Stimulated activated naive CD8-positive, alpha-beta T cell treated with anti-CD3 and anti-CD28 coated beads, Interleukin-15, Interleukin-2, amounts not matched to agents 100 ng/mL and 50 ng/mL, for 24 hours (primary cell): Measurements from ENCODE around the gene ARMC5.
"Not testable (repeated sequence)": the region's sequence is repeated elsewhere in the genome, so short reads cannot be mapped to it uniquely, and the experiment has no call there.

ENCODE experiments used
- H3K27ac Mint-ChIP-seq: one replicate; pipeline ENCODE4 v1.8.0; 2021; ENCODE audit warnings: mild to moderate bottlenecking, mixed read lengths
- H3K27me3 Mint-ChIP-seq: one replicate; pipeline ENCODE4 v1.8.0; 2021; ENCODE audit warnings: mixed read lengths
- H3K36me3 Mint-ChIP-seq: one replicate; pipeline ENCODE4 v1.8.0; 2021; ENCODE audit warnings: low read depth, mixed read lengths
- H3K4me1 Mint-ChIP-seq: one replicate; pipeline ENCODE4 v1.8.0; 2021; ENCODE audit warnings: low read depth, mixed read lengths
- H3K4me3 Mint-ChIP-seq: one replicate; pipeline ENCODE4 v1.8.0; 2021; ENCODE audit warnings: mild to moderate bottlenecking, mixed read lengths
- H3K9me3 Mint-ChIP-seq: one replicate; pipeline ENCODE4 v1.8.0; 2021; ENCODE audit warnings: mixed read lengths

The ARMC5 gene

GRCh38 chr16:31445931-31446330 lies 13.4 kb upstream of the ARMC5 start:
- H3K4me3 Mint-ChIP-seq, H3K36me3 Mint-ChIP-seq, H3K9me3 Mint-ChIP-seq, H3K4me1 Mint-ChIP-seq, H3K27ac Mint-ChIP-seq, H3K27me3 Mint-ChIP-seq: not testable (repeated sequence)

GRCh38 chr16:31451201-31451600 lies 8.1 kb upstream of the ARMC5 start:
- Mint-ChIP-seq H3K36me3 (peaks cover 18% of the 10 kb centered on the region), H3K4me1 (peaks cover 31% of the 10 kb centered on the region), H3K27ac (no peak overlapping the region), H3K27me3 (no peaks in the 10 kb centered on the region), H3K9me3 (no peaks in the 10 kb centered on the region), H3K4me3 (no peak overlapping the region)

GRCh38 chr16:31451681-31452351 lies 7.5 kb upstream of the ARMC5 start:
- Mint-ChIP-seq H3K4me3 (no peak overlapping the region), H3K27me3 (no peaks in the 10 kb centered on the region), H3K4me1 (peaks cover 36% of the 10 kb centered on the region), H3K36me3 (peaks cover 18% of the 10 kb centered on the region), H3K27ac (no peak overlapping the region), H3K9me3 (no peaks in the 10 kb centered on the region)

- peaks cover 18% of the 10 kb centered on the region for H3K36me3 Mint-ChIP-seq
- no peak overlapping the region for H3K27ac Mint-ChIP-seq
- H3K9me3 Mint-ChIP-seq, result no peaks in the 10 kb centered on the region
- H3K4me1 Mint-ChIP-seq, result peaks cover 45% of the 10 kb centered on the region
- H3K27me3 Mint-ChIP-seq, result no peaks in the 10 kb centered on the region
- no peak overlapping the region for H3K4me3 Mint-ChIP-seq
Measured at GRCh38 chr16:31452631-31453106, 6.6 kb upstream of the ARMC5 start.

- no peaks in the 10 kb centered on the region for H3K9me3 Mint-ChIP-seq
- no peak overlapping the region for H3K4me3 Mint-ChIP-seq
- H3K36me3 Mint-ChIP-seq, result peaks cover 24% of the 10 kb centered on the region
- H3K4me1 Mint-ChIP-seq, result peaks cover 51% of the 10 kb centered on the region
- H3K27me3 Mint-ChIP-seq, result no peaks in the 10 kb centered on the region
- peak overlapping the region; percentile 52 for H3K27ac Mint-ChIP-seq
Measured at GRCh38 chr16:31453255-31454204, 5.8 kb upstream of the ARMC5 start.

- no peaks in the 10 kb centered on the region for H3K27me3 Mint-ChIP-seq
- peak overlapping the region; percentile 71 for H3K4me3 Mint-ChIP-seq
- peak overlapping the region; percentile 61 for H3K27ac Mint-ChIP-seq
- H3K9me3 Mint-ChIP-seq, result no peaks in the 10 kb centered on the region
- H3K4me1 Mint-ChIP-seq, result peaks cover 60% of the 10 kb centered on the region
- H3K36me3 Mint-ChIP-seq, result peaks cover 24% of the 10 kb centered on the region
Measured at GRCh38 chr16:31455601-31456314, 3.5 kb upstream of the ARMC5 start.

GRCh38 chr16:31456988-31457360 lies 2.3 kb upstream of the ARMC5 start:
- Mint-ChIP-seq H3K4me1 (peaks cover 61% of the 10 kb centered on the region), H3K27me3 (no peaks in the 10 kb centered on the region), H3K9me3 (no peaks in the 10 kb centered on the region), H3K27ac (no peak overlapping the region), H3K4me3 (peak overlapping the region; percentile 94), H3K36me3 (peaks cover 24% of the 10 kb centered on the region)

- Mint-ChIP-seq H3K27ac (peak overlapping the region; percentile 94), H3K4me3 (peak overlapping the region; percentile 94), H3K27me3 (no peaks in the 10 kb centered on the region), H3K36me3 (peaks cover 28% of the 10 kb centered on the region), H3K9me3 (no peaks in the 10 kb centered on the region), H3K4me1 (peaks cover 61% of the 10 kb centered on the region)
Measured at GRCh38 chr16:31458073-31458843, 1.0 kb upstream of the ARMC5 start.

- peaks cover 47% of the 10 kb centered on the region for H3K4me1 Mint-ChIP-seq
- H3K4me3 Mint-ChIP-seq, result peak overlapping the region; percentile 94
- no peaks in the 10 kb centered on the region for H3K27me3 Mint-ChIP-seq
- peaks cover 29% of the 10 kb centered on the region for H3K36me3 Mint-ChIP-seq
- peak overlapping the region; percentile 94 for H3K27ac Mint-ChIP-seq
- H3K9me3 Mint-ChIP-seq, result no peaks in the 10 kb centered on the region
Measured at GRCh38 chr16:31459687-31460581, 633 bp downstream of the ARMC5 start.

GRCh38 chr16:31460582-31461002 lies 1.3 kb downstream of the ARMC5 start:
- Mint-ChIP-seq H3K27ac (no peak overlapping the region), H3K4me1 (peaks cover 41% of the 10 kb centered on the region), H3K4me3 (peak overlapping the region; percentile 87), H3K9me3 (no peaks in the 10 kb centered on the region), H3K27me3 (no peaks in the 10 kb centered on the region), H3K36me3 (peaks cover 29% of the 10 kb centered on the region)

- Mint-ChIP-seq H3K4me1 (peaks cover 34% of the 10 kb centered on the region), H3K36me3 (peaks cover 30% of the 10 kb centered on the region), H3K27ac (no peak overlapping the region), H3K4me3 (peak overlapping the region; percentile 5), H3K27me3 (no peaks in the 10 kb centered on the region), H3K9me3 (no peaks in the 10 kb centered on the region)
Measured at GRCh38 chr16:31461201-31461920, 2.1 kb downstream of the ARMC5 start.

GRCh38 chr16:31461921-31462804 lies 2.9 kb downstream of the ARMC5 start:
- H3K27me3 Mint-ChIP-seq, result no peaks in the 10 kb centered on the region
- peaks cover 31% of the 10 kb centered on the region for H3K4me1 Mint-ChIP-seq
- H3K4me3 Mint-ChIP-seq, result no peak overlapping the region
- no peaks in the 10 kb centered on the region for H3K9me3 Mint-ChIP-seq
- peaks cover 36% of the 10 kb centered on the region for H3K36me3 Mint-ChIP-seq
- H3K27ac Mint-ChIP-seq, result no peak overlapping the region
